A549 (cell line): ENCODE results near the gene PYGO2. TPM values are rescaled to one million over a fixed set of nuclear protein-coding genes. Genes with fewer than 3 reads are reported as not detected.

Experiments
- ATAC-seq, 2 experiments: fragments of 200-7000 bp in 1 of 2; fragments of >200 bp in 1 of 2; cut with Nextera tagmentation in 1 of 2; cut with Tn5 transposase in 1 of 2; 3 replicates each; pipeline versions ENCODE4 v1.8.0 to v1.9.1; 2018 to 2020; ENCODE audit warnings: mild to moderate bottlenecking in 1 of 2, moderate library complexity in 1 of 2
- CTCF ChIA-PET: fragments of 300-600 bp; sonication (Branson Sonifier 250); formaldehyde crosslinking; extraction: SDS; loops from one replicate; lab custom pipeline; 2021; ENCODE audit warnings: antibody characterized with exemption, inconsistent platforms; lab: Yijun Ruan, JAX
- POLR2A ChIA-PET: fragments of 350-600 bp; formaldehyde crosslinking; extraction: SDS; loops from one replicate; lab custom pipeline; 2021; ENCODE audit warnings: antibody characterized with exemption, inconsistent platforms; lab: Yijun Ruan, JAX
- DNase-seq, 2 experiments: peaks; one replicate each; pipeline versions ENCODE4 v3.0.0 to v3.0.0-alpha.2; 2011 to 2016; ENCODE audit warnings: low read depth in 1 of 2, low spot score in 1 of 2
- FAIRE-seq: peaks from 2 replicates; lab custom pipeline; 2011; peaks lifted over from hg19 to GRCh38; lab: Jason Lieb, UNC
- H3K27ac ChIP-seq, 2 experiments: fragments of >200 bp; sonication (Bioruptor Twin); formaldehyde crosslinking; 3 replicates each; pipeline ENCODE4 v1.5.1; 2016 to 2017
- H3K4me1 ChIP-seq: fragments of >200 bp; sonication (Bioruptor Twin); formaldehyde crosslinking; 3 replicates; pipeline ENCODE4 v1.6.1; 2016
- H3K4me2 ChIP-seq: fragments of >200 bp; sonication (Bioruptor Twin); formaldehyde crosslinking; 3 replicates; pipeline ENCODE4 v1.6.1; 2016
- H3K4me3 ChIP-seq: fragments of >200 bp; sonication (Bioruptor Twin); formaldehyde crosslinking; 3 replicates; pipeline ENCODE4 v1.5.1; 2016
- H3K9me3 ChIP-seq: fragments of >200 bp; sonication (Bioruptor Twin); formaldehyde crosslinking; 3 replicates; pipeline ENCODE4 v1.6.1; 2016
- EHF ChIP-seq: fragments of 250-450 bp; sonication (Bioruptor Pico); IDR thresholded peaks from 2 replicates; pipeline ENCODE4 v1.5.0; 2020; ENCODE audit warnings: mild to moderate bottlenecking
- EHMT2 ChIP-seq: fragments of 200-600 bp; sonication (generic); IDR thresholded peaks from 2 replicates; pipeline ENCODE4 v1.6.1; 2016; ENCODE audit warnings: antibody characterized with exemption, low read depth, mild to moderate bottlenecking, moderate library complexity
- FOSB ChIP-seq: fragments of 250-450 bp; sonication (Bioruptor Pico); IDR thresholded peaks from 2 replicates; pipeline ENCODE4 v1.5.0; 2020; ENCODE audit warnings: mild to moderate bottlenecking, moderate library complexity
- GATA3 ChIP-seq: IDR thresholded peaks from 2 replicates; pipeline ENCODE4 v1.6.1; 2012; ENCODE audit warnings: borderline replicate concordance
- JUN ChIP-seq, 2 experiments: fragments of >200 bp; sonication (Bioruptor Twin); formaldehyde crosslinking; IDR thresholded peaks; 2 replicates in 1 of 2; 3 replicates in 1 of 2; pipeline ENCODE4 v1.6.1; 2016 to 2017
- JUNB ChIP-seq: fragments of >200 bp; sonication (Bioruptor Twin); formaldehyde crosslinking; IDR thresholded peaks from 2 replicates; pipeline ENCODE4 v1.6.1; 2016
- RAD21 ChIP-seq, 2 experiments: fragments of >200 bp in 1 of 2; sonication (Bioruptor Twin) in 1 of 2; formaldehyde crosslinking in 1 of 2; IDR thresholded peaks in 1 of 2; conservative IDR thresholded peaks in 1 of 2; 2 replicates in 1 of 2; 3 replicates in 1 of 2; pipeline ENCODE4 v1.6.1; 2012 to 2018; ENCODE audit warnings: inconsistent platforms in 1 of 2
- RFX5 ChIP-seq: fragments of 450-650 bp; IDR thresholded peaks from 2 replicates; pipeline ENCODE4 v1.7.1; 2014; ENCODE audit warnings: antibody characterized with exemption, mild to moderate bottlenecking, moderate library complexity
- SMC3 ChIP-seq: fragments of >200 bp; sonication (Bioruptor Twin); formaldehyde crosslinking; IDR thresholded peaks from 3 replicates; pipeline ENCODE4 v1.6.1; 2018; ENCODE audit warnings: inconsistent platforms
- SREBF2 ChIP-seq: fragments of 450-650 bp; IDR thresholded peaks from 2 replicates; pipeline ENCODE4 v1.6.1; 2014; ENCODE audit warnings: mild to moderate bottlenecking, moderate library complexity
- ZC3H11A ChIP-seq: fragments of 450-650 bp; IDR thresholded peaks from 2 replicates; pipeline ENCODE4 v1.6.1; 2014; ENCODE audit warnings: antibody characterized with exemption, mild to moderate bottlenecking
- ZSCAN20 ChIP-seq: fragments of 250-450 bp; sonication (Bioruptor Pico); IDR thresholded peaks from 2 replicates; pipeline ENCODE4 v1.8.0; 2022; ENCODE audit warnings: mild to moderate bottlenecking, moderate library complexity
- WGBS: methylation state at CpG from one replicate; pipeline ENCODE4 v1.1.6; 2017; ENCODE audit errors: missing lambda C conversion rate; 5-methylcytosine and 5-hydroxymethylcytosine counted together
- polyA plus RNA-seq, 4 experiments: library from polyadenylated mRNA; depleted of rRNA in 3 of 4; stranded (reverse); fragments of >200 nt; fragmentation: RNase III in 1 of 4; extraction: RNeasy Plus Mini Kit Qiagen cat#74134 plus additional on column Dnase treatment in 1 of 4; gene quantifications; 2 replicates in 3 of 4; 3 replicates in 1 of 4; pipeline ENCODE4 v1.2.3, GENCODE V29; 2011 to 2017
- TF ChIP-seq, protein P1 (sequence below): fragments of >200 bp; sonication (Bioruptor Twin); formaldehyde crosslinking; IDR thresholded peaks from 3 replicates; pipeline ENCODE4 v1.5.1; 2016
- TF ChIP-seq, protein P2 (sequence below): fragments of 200-600 bp; sonication (generic); IDR thresholded peaks from 2 replicates; pipeline ENCODE4 v1.6.1; 2016; ENCODE audit warnings: antibody characterized with exemption, mild to moderate bottlenecking, moderate library complexity

The PYGO2 gene
- polyA plus RNA-seq, 2 of the 4 experiments (the other 2 are of a cell fraction), result 18.3 to 24.6 TPM

DNA sequence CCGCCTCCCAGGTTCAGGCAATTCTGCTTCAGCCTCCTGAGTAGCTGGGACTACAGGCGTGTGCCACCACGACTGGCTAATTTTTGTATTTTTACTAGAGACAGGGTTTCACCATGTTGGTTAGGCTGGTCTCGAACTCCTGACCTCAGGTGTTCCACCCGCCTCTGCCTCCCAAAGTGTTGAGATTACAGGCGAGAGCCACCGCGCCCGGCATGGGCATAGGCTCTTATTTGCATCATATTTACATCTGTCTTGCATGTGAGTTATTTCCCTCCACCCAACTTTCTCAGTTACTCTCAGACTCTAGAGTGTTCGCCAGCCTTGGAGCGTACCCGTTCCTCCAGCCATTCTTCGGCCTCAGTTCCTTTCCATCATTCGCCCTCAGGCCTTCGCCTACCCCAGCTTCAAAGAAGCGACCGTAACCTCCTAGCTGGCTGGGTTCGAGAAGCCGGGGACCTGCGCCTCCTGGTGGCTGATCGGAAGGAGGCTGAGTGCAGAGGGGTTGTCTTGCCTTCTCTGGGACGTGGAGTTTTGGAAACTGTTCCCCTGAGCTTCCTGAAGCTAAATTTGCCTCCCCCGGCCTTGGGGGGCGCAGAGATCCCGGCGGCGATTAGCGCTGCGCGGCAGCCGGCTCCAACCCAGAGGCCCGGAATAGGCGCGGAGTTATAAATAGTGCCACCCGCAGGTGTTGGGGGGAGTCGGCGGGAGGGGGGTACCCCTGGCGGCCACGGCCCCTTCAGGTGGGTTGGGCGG lies 37.4 kb upstream of the PYGO2 start:
- H3K4me1 ChIP-seq, result peaks cover 32% of the 10 kb centered on the region
- no peak for FAIRE-seq
- ChIA-PET POLR2A (interaction anchor here (0.6 to 4.8 kb wide), 5 partner anchors 11 to 28 kb away, joined by 3 to 52 read pairs (median 10); partner anchors contain the start of genes CKS1B, FLAD1 and SHC1), CTCF (interaction anchor here (0.5 to 1.5 kb wide), 5 partner anchors 86 to 518 kb away, joined by 3 to 4 read pairs (median 3); no protein-coding TSS in a partner anchor)
- no peaks in the 10 kb centered on the region for H3K9me3 ChIP-seq
- WGBS, result 27% methylated on average over 28 of the region's 40 CpGs
- TF ChIP-seq EHMT2, result no peak
- TF ChIP-seq, protein P1, sequence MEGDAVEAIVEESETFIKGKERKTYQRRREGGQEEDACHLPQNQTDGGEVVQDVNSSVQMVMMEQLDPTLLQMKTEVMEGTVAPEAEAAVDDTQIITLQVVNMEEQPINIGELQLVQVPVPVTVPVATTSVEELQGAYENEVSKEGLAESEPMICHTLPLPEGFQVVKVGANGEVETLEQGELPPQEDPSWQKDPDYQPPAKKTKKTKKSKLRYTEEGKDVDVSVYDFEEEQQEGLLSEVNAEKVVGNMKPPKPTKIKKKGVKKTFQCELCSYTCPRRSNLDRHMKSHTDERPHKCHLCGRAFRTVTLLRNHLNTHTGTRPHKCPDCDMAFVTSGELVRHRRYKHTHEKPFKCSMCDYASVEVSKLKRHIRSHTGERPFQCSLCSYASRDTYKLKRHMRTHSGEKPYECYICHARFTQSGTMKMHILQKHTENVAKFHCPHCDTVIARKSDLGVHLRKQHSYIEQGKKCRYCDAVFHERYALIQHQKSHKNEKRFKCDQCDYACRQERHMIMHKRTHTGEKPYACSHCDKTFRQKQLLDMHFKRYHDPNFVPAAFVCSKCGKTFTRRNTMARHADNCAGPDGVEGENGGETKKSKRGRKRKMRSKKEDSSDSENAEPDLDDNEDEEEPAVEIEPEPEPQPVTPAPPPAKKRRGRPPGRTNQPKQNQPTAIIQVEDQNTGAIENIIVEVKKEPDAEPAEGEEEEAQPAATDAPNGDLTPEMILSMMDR, result peak; percentile 90
- TF ChIP-seq ZSCAN20 (CRISPR knock-in tag), result no peak
- peak; percentile 68 to 76 for TF ChIP-seq RAD21 (conservative IDR thresholded peaks at IDR 0.05 in 1 of 2, IDR thresholded peaks at IDR 0.05 in 1 of 2)
- TF ChIP-seq ZC3H11A, result no peak
- no peak for TF ChIP-seq RFX5
- TF ChIP-seq EHF, result no peak
- TF ChIP-seq, protein P2, sequence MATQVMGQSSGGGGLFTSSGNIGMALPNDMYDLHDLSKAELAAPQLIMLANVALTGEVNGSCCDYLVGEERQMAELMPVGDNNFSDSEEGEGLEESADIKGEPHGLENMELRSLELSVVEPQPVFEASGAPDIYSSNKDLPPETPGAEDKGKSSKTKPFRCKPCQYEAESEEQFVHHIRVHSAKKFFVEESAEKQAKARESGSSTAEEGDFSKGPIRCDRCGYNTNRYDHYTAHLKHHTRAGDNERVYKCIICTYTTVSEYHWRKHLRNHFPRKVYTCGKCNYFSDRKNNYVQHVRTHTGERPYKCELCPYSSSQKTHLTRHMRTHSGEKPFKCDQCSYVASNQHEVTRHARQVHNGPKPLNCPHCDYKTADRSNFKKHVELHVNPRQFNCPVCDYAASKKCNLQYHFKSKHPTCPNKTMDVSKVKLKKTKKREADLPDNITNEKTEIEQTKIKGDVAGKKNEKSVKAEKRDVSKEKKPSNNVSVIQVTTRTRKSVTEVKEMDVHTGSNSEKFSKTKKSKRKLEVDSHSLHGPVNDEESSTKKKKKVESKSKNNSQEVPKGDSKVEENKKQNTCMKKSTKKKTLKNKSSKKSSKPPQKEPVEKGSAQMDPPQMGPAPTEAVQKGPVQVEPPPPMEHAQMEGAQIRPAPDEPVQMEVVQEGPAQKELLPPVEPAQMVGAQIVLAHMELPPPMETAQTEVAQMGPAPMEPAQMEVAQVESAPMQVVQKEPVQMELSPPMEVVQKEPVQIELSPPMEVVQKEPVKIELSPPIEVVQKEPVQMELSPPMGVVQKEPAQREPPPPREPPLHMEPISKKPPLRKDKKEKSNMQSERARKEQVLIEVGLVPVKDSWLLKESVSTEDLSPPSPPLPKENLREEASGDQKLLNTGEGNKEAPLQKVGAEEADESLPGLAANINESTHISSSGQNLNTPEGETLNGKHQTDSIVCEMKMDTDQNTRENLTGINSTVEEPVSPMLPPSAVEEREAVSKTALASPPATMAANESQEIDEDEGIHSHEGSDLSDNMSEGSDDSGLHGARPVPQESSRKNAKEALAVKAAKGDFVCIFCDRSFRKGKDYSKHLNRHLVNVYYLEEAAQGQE, result no peak
- no peak for TF ChIP-seq GATA3
- peak; percentile 87 for TF ChIP-seq SMC3
- TF ChIP-seq JUN (IDR thresholded peaks at IDR 0.05), result 0 out of 5 replicates have a peak, but pooled peaks of 1 of the 2 experiments have one; percentile 21
- ATAC-seq, result peak in 1 of 2 experiments; percentile 6; a peak in 3 of 6 replicates
- DNase-seq, result peak; percentile 79 to 82
- H3K4me2 ChIP-seq, result peak overlapping the region; percentile 99
- peak overlapping the region; percentile 98 to 100 for H3K27ac ChIP-seq
- H3K4me3 ChIP-seq, result peak overlapping the region; percentile 80; the same call in 2 of the 3 replicates

DNA sequence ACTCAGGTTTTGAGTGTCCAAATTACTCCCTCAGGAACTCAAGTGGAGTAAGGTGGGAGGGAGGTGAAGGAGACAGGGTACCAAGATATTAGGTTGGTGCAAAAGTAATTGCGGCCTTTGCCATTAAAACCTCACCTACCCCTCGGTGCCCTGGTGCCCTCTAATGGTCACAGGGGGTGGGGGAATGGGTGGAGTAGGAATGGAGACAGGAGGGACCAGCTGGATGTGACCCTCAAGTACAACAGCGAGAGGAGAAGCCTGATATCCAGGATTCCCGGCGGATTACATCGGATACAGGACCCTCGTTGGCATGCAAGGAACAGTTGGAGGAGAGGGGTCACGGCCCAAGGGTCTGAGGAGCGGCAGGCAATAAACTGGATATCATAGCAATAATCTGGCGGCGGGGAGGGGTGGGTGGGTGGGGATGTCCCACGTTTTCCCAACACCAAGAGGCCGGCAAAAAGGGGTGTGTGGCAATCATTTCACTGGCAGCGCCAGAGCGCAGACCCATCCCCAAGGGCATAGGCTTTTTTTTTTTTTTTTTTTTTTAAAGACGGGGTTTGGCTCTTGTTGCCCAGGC lies 36.7 kb upstream of the PYGO2 start:
- ATAC-seq (no peak), FAIRE-seq (no peak), DNase-seq (no peak)
- POLR2A ChIA-PET, result interaction anchor here (0.6 to 4.8 kb wide), 6 partner anchors 10 to 28 kb away, joined by 3 to 52 read pairs (median 8); partner anchors contain the start of genes CKS1B, FLAD1 and SHC1
- 83% methylated on average over 16 of the region's 16 CpGs for WGBS
- H3K4me1 ChIP-seq, result peaks cover 39% of the 10 kb centered on the region
- H3K4me3 ChIP-seq, result no peak overlapping the region
- no peaks in the 10 kb centered on the region for H3K9me3 ChIP-seq
- H3K27ac ChIP-seq, result peak overlapping the region in 1 of 2 experiments; percentile 100; a peak in 3 of 6 replicates
- TF ChIP-seq SMC3 (no peak), RAD21 (conservative IDR thresholded peaks at IDR 0.05 in 1 of 2, IDR thresholded peaks at IDR 0.05 in 1 of 2) (0 out of 5 replicates have a peak, but pooled peaks of 1 of the 2 experiments have one; percentile 9), FOSB (CRISPR knock-in tag) (no peak), JUNB (no peak), SREBF2 (no peak)
- TF ChIP-seq, protein P1, result 0 out of 3 replicates have a peak, but pooled peaks have one; percentile 7
- CTCF ChIA-PET, result interaction anchor here (0.6 to 1.5 kb wide), 4 partner anchors 87 to 517 kb away, joined by 3 to 4 read pairs (median 3); no protein-coding TSS in a partner anchor
- peak overlapping the region; percentile 99; the same call in 1 of the 3 replicates for H3K4me2 ChIP-seq
